NCI-H82 treated with DMSO at 0.1 percent for 48 hours (cell line): ENCODE data around the gene KCNMB3.
"Not testable (repeated sequence)": the region's sequence is repeated elsewhere in the genome, so short reads cannot be mapped to it uniquely, and the experiment has no call there.

ENCODE experiments used
- DNase-seq: peaks from one replicate; lab custom pipeline; 2025; ENCODE audit not compliant: unreplicated experiment; lab: John Stamatoyannopoulos, UW

KCNMB3 gene

GRCh38 chr3:179250803-179251476, at the start of gene KCNMB3:
Gene KCNMB3 (minus strand): TSS chr3:179251114. CDS start chr3:179250990, 124 bp downstream.
- no peak for DNase-seq

GRCh38 chr3:179299999-179300613, 49.2 kb upstream of the KCNMB3 start:
- no peak for DNase-seq

- DNase-seq: no peak
These were observed 48.4 kb upstream of the KCNMB3 start for GRCh38 chr3:179299316-179299715.

GRCh38 chr3:179297971-179298725, 47.2 kb upstream of the KCNMB3 start:
- no peak for DNase-seq

GRCh38 chr3:179292450-179292849, 41.5 kb upstream of the KCNMB3 start:
- DNase-seq: no peak

- peak; percentile 55 for DNase-seq
These were observed 38.4 kb upstream of the KCNMB3 start for GRCh38 chr3:179289295-179289694.

GRCh38 chr3:179288845-179289244, 37.9 kb upstream of the KCNMB3 start:
- no peak for DNase-seq

- peak; percentile 57 for DNase-seq
These were observed 35.4 kb upstream of the KCNMB3 start for GRCh38 chr3:179286331-179286730.

GRCh38 chr3:179281825-179282224, 30.9 kb upstream of the KCNMB3 start:
- no peak for DNase-seq

GRCh38 chr3:179279837-179280236, 28.9 kb upstream of the KCNMB3 start:
- no peak for DNase-seq

GRCh38 chr3:179278932-179279693, 28.2 kb upstream of the KCNMB3 start:
- DNase-seq: no peak

GRCh38 chr3:179278151-179278550, 27.2 kb upstream of the KCNMB3 start:
- DNase-seq: no peak

- no peak for DNase-seq
These were observed 25.8 kb upstream of the KCNMB3 start for GRCh38 chr3:179276743-179277142.

GRCh38 chr3:179276001-179276400, 25.1 kb upstream of the KCNMB3 start:
- no peak for DNase-seq

GRCh38 chr3:179274434-179274833, 23.5 kb upstream of the KCNMB3 start:
- not testable (repeated sequence) for DNase-seq

GRCh38 chr3:179272385-179272784, 21.5 kb upstream of the KCNMB3 start:
- DNase-seq: no peak

GRCh38 chr3:179269152-179269707, 18.3 kb upstream of the KCNMB3 start:
- DNase-seq: no peak

GRCh38 chr3:179268400-179269051, 17.6 kb upstream of the KCNMB3 start:
- DNase-seq: no peak

- DNase-seq: no peak
These were observed 15.8 kb upstream of the KCNMB3 start for GRCh38 chr3:179266701-179267211.

GRCh38 chr3:179265875-179266274, 15.0 kb upstream of the KCNMB3 start:
- no peak for DNase-seq
